ENCODE results near the gene CREBRF.

- TF ChIP-seq, protein P1, sequence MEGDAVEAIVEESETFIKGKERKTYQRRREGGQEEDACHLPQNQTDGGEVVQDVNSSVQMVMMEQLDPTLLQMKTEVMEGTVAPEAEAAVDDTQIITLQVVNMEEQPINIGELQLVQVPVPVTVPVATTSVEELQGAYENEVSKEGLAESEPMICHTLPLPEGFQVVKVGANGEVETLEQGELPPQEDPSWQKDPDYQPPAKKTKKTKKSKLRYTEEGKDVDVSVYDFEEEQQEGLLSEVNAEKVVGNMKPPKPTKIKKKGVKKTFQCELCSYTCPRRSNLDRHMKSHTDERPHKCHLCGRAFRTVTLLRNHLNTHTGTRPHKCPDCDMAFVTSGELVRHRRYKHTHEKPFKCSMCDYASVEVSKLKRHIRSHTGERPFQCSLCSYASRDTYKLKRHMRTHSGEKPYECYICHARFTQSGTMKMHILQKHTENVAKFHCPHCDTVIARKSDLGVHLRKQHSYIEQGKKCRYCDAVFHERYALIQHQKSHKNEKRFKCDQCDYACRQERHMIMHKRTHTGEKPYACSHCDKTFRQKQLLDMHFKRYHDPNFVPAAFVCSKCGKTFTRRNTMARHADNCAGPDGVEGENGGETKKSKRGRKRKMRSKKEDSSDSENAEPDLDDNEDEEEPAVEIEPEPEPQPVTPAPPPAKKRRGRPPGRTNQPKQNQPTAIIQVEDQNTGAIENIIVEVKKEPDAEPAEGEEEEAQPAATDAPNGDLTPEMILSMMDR (IDR thresholded peaks at IDR 0.05), result no peak
- no peak for TF ChIP-seq POLR2A (IDR thresholded peaks at IDR 0.05)
Observed at GRCh38 chr5:173010021-173010420, 46.1 kb upstream of the CREBRF start.

Measured in breast epithelium (tissue), 3 donors.